ENCODE data around the gene GLTP.

GRCh38 chr12:109875572-109876131, 4.7 kb downstream of the GLTP start:
- TF ChIP-seq EZH2phosphoT487 (IDR thresholded peaks at IDR 0.05; ENCODE audit: insufficient read depth, low read depth) (no peak), EZH2 (IDR thresholded peaks at IDR 0.05; ENCODE audit: insufficient read depth, poor library complexity, severe bottlenecking) (no peak)
